ENCODE data around the gene EGFR. TPM values are rescaled to one million over a fixed set of nuclear protein-coding genes. Genes with fewer than 3 reads are reported as not detected.

Gene EGFR
- total and polyA plus RNA-seq, 2 donors (not counting 3 experiments of a cell fraction or from before 2014, with no cell fraction given), result 1.5 to 4.1 TPM

DNA sequence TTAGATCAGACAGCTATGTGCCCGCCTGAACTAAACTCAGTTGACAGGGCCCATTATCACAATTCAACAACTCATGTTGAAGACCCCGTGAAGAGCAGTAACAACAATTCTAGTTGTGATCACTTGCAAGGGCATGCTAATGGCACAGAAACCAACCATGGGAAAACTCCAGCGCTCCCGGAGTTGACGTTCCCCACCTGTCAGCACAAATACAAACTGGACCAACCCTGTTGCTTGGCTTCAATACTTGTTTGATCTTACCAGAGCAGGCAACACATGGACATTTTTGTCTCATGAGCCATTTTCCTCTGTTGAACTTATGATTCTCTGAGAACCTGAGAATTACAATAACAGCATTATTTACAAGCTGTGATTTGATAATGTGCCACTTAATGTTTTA, 227.4 kb downstream of the EGFR start:
- BruUV-seq (replicated peaks), result no TSS peak
- intact Hi-C loops (cut with micrococcal nuclease) (no loop called here), dilution Hi-C loops (cut with MboI; ENCODE audit: extremely low pct_ligation_motif_present, low sequenced_read_pairs) (no loop called here)
- no peak overlapping the region for H2AFZ ChIP-seq (ENCODE audit: low read depth, low read length)
- no peaks in the 10 kb centered on the region for H3K79me2 ChIP-seq (ENCODE audit: control insufficient read depth, insufficient read depth, low read length)
- H3K9me1 ChIP-seq (replicated peaks; ENCODE audit: control insufficient read depth, extremely low read depth, insufficient read depth, low read length), result no peaks in the 10 kb centered on the region
- POLR2A ChIA-PET, result no interaction called here
- H3K4me1 ChIP-seq (ENCODE audit: control insufficient read depth, extremely low read depth, insufficient read depth, low read length), result no peaks in the 10 kb centered on the region
- H4K20me1 ChIP-seq (replicated peaks; ENCODE audit: control insufficient read depth, extremely low read depth, insufficient read depth, low read length), result no peaks in the 10 kb centered on the region
- no peak overlapping the region for H3K4me3 ChIP-seq (replicated peaks in 1 of 3; ENCODE audit: insufficient read depth in 1 of 3, low read depth in 1 of 3, low read length in 3 of 3)
- no peak overlapping the region for H3K9ac ChIP-seq (replicated peaks; ENCODE audit: extremely low read depth, insufficient read depth, low read length)
- H3K36me3 ChIP-seq (ENCODE audit: control insufficient read depth in 2 of 2, extremely low read depth in 1 of 2, insufficient read depth in 2 of 2, low read length in 2 of 2), result no peaks in the 10 kb centered on the region
- H3K4me2 ChIP-seq (ENCODE audit: insufficient read depth, low read length), result no peak overlapping the region
- H3K27ac ChIP-seq (ENCODE audit: insufficient read depth, low read depth, low read length), result no peak overlapping the region
- TF ChIP-seq GATA2 (IDR thresholded peaks at IDR 0.05; ENCODE audit: insufficient read depth, insufficient read length, low read depth, low read length) (no peak), MYC (IDR thresholded peaks at IDR 0.05; ENCODE audit: low read depth, low read length) (no peak), EZH2 (IDR thresholded peaks at IDR 0.05; ENCODE audit: borderline replicate concordance, low read depth, low read length, severe bottlenecking) (no peak), JUN (IDR thresholded peaks at IDR 0.05; ENCODE audit: borderline replicate concordance, insufficient read depth, insufficient read length, low read depth) (no peak), FOS (IDR thresholded peaks at IDR 0.05; ENCODE audit: borderline replicate concordance, insufficient read depth, low read length) (no peak), POLR2AphosphoS5 (IDR thresholded peaks at IDR 0.05; ENCODE audit: insufficient read depth, low read depth, low read length) (no peak), POLR2A (IDR thresholded peaks at IDR 0.05; ENCODE audit: low read depth, low read length) (no peak)
- TF ChIP-seq, protein P1, sequence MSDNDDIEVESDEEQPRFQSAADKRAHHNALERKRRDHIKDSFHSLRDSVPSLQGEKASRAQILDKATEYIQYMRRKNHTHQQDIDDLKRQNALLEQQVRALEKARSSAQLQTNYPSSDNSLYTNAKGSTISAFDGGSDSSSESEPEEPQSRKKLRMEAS (IDR thresholded peaks at IDR 0.05; ENCODE audit: insufficient read depth, insufficient read length), result no peak
- TF ChIP-seq, protein P2, sequence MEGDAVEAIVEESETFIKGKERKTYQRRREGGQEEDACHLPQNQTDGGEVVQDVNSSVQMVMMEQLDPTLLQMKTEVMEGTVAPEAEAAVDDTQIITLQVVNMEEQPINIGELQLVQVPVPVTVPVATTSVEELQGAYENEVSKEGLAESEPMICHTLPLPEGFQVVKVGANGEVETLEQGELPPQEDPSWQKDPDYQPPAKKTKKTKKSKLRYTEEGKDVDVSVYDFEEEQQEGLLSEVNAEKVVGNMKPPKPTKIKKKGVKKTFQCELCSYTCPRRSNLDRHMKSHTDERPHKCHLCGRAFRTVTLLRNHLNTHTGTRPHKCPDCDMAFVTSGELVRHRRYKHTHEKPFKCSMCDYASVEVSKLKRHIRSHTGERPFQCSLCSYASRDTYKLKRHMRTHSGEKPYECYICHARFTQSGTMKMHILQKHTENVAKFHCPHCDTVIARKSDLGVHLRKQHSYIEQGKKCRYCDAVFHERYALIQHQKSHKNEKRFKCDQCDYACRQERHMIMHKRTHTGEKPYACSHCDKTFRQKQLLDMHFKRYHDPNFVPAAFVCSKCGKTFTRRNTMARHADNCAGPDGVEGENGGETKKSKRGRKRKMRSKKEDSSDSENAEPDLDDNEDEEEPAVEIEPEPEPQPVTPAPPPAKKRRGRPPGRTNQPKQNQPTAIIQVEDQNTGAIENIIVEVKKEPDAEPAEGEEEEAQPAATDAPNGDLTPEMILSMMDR (IDR thresholded peaks at IDR 0.05; ENCODE audit: extremely low read depth in 1 of 2, insufficient read depth in 1 of 2, low read depth in 1 of 2, low read length in 2 of 2), result no peak
- no peak for DNase-seq (ENCODE audit: low read depth, low spot score)
- H3K9me3 ChIP-seq (replicated peaks; ENCODE audit: control insufficient read depth, insufficient read depth, low read length), result no peaks in the 10 kb centered on the region
- CTCF ChIA-PET, result interaction anchor here (1.8 to 1.9 kb wide), 2 partner anchors 9 to 458 kb away, joined by 4 to 11 read pairs; no protein-coding TSS in a partner anchor
- no peak for FAIRE-seq
- peaks cover 0 to 4% of the 10 kb centered on the region in 2 experiments for H3K27me3 ChIP-seq (ENCODE audit: control insufficient read depth in 2 of 2, insufficient read depth in 2 of 2, low read length in 2 of 2)

All from endothelial cell of umbilical vein (primary cell).